Mesodermal cell (in vitro differentiated cells): ENCODE measurements around the gene SLC43A2. TPM values are rescaled to one million over a fixed set of nuclear protein-coding genes. Genes with fewer than 3 reads are reported as not detected.
"Not testable (repeated sequence)": the region's sequence is repeated elsewhere in the genome, so short reads cannot be mapped to it uniquely, and the experiment has no call there.

ENCODE experiments used
- H3K27ac ChIP-seq: 2 replicates; pipeline ENCODE4 v1.7.0; 2013; ENCODE audit warnings: mild to moderate bottlenecking, low read depth, low read length, moderate library complexity; ENCODE audit not compliant: severe bottlenecking
- H3K36me3 ChIP-seq: 2 replicates; pipeline ENCODE4 v1.7.1; 2013; ENCODE audit warnings: mild to moderate bottlenecking, low read length, moderate library complexity; ENCODE audit not compliant: control insufficient read depth, insufficient read depth
- H3K4me1 ChIP-seq: one replicate; pipeline ENCODE4 v1.7.1; 2013; ENCODE audit warnings: mild to moderate bottlenecking, low read length; ENCODE audit not compliant: insufficient read depth, control insufficient read depth, poor library complexity, severe bottlenecking
- H3K4me3 ChIP-seq: 2 replicates; pipeline ENCODE4 v1.7.0; 2013; ENCODE audit warnings: low read length, control low read depth, mild to moderate bottlenecking; ENCODE audit not compliant: insufficient read depth, poor library complexity, severe bottlenecking; ENCODE audit errors: extremely low read depth
- H3K9me3 ChIP-seq: 2 replicates; pipeline ENCODE4 v1.7.1; 2013; ENCODE audit warnings: mild to moderate bottlenecking, low read length, moderate library complexity; ENCODE audit not compliant: control insufficient read depth
- WGBS, 2 experiments: methylation state at CpG; one replicate each; pipeline ENCODE4 v1.1.5; 2013; ENCODE audit warnings: missing lambda C conversion rate in 2 of 2; ENCODE audit not compliant: insufficient coverage in 2 of 2; 5-methylcytosine and 5-hydroxymethylcytosine counted together
- polyA plus RNA-seq, 2 experiments: library from polyadenylated mRNA; stranded (reverse); fragments of 50-300 nt; gene quantifications; one replicate each; pipeline ENCODE4 v1.2.3, GENCODE V29; 2013

The SLC43A2 gene
- polyA plus RNA-seq (2013, experiment 1 of 2), result 12.5 TPM
- polyA plus RNA-seq (2013, experiment 2 of 2), result 11.2 TPM

- Histone ChIP-seq H3K9me3 (no peaks in the 10 kb centered on the region), H3K4me1 (peaks cover 26% of the 10 kb centered on the region), H3K27ac (peak within 1 kb of the TSS; percentile 94), H3K4me3 (peak within 1 kb of the TSS; percentile 60), H3K36me3 (peaks cover 4% of the 10 kb centered on the region)
- WGBS, 2 experiments, result 0 to 1% methylated on average over 56 to 83 of the region's 95 CpGs
Observed at GRCh38 chr17:1627982-1628855, at the start of gene SLC43A2. Gene SLC43A2, minus strand, starts transcription at chr17:1628834. Its CDS starts 960 bp downstream, at chr17:1627874.

GRCh38 chr17:1676401-1676800, 47.8 kb upstream of the SLC43A2 start:
- no peaks in the 10 kb centered on the region for H3K9me3 ChIP-seq
- peaks cover 99% of the 10 kb centered on the region for H3K36me3 ChIP-seq
- no peak overlapping the region for H3K27ac ChIP-seq
- WGBS, 2 experiments, result 98% methylated on average over 12 to 13 of the region's 13 CpGs
- no peak overlapping the region for H3K4me3 ChIP-seq
- H3K4me1 ChIP-seq, result no peaks in the 10 kb centered on the region

- no peak overlapping the region for H3K4me3 ChIP-seq
- no peaks in the 10 kb centered on the region for H3K4me1 ChIP-seq
- 97 to 99% methylated on average over 25 to 26 of the region's 26 CpGs for WGBS, 2 experiments
- H3K9me3 ChIP-seq, result no peaks in the 10 kb centered on the region
- no peak overlapping the region for H3K27ac ChIP-seq
- peaks cover 98% of the 10 kb centered on the region for H3K36me3 ChIP-seq
Observed at GRCh38 chr17:1673041-1673785, 44.6 kb upstream of the SLC43A2 start.

GRCh38 chr17:1663934-1664333, 35.3 kb upstream of the SLC43A2 start:
- no CpG with 5 or more reads among the region's 5 CpGs for WGBS, 2 experiments
- H3K27ac ChIP-seq, H3K4me3 ChIP-seq, H3K9me3 ChIP-seq, H3K4me1 ChIP-seq: not testable (repeated sequence)
- peaks cover 92% of the 10 kb centered on the region for H3K36me3 ChIP-seq

GRCh38 chr17:1661045-1661444, 32.4 kb upstream of the SLC43A2 start:
- H3K27ac ChIP-seq, result no peak overlapping the region
- H3K9me3 ChIP-seq, result no peaks in the 10 kb centered on the region
- H3K36me3 ChIP-seq, result peaks cover 94% of the 10 kb centered on the region
- no peak overlapping the region for H3K4me3 ChIP-seq
- 94 to 100% methylated on average over 12 of the region's 12 CpGs for WGBS, 2 experiments
- no peaks in the 10 kb centered on the region for H3K4me1 ChIP-seq

- no peak overlapping the region for H3K4me3 ChIP-seq
- H3K36me3 ChIP-seq, result peaks cover 93% of the 10 kb centered on the region
- no peaks in the 10 kb centered on the region for H3K4me1 ChIP-seq
- no peaks in the 10 kb centered on the region for H3K9me3 ChIP-seq
- 90 to 94% methylated on average over 2 to 6 of the region's 9 CpGs for WGBS, 2 experiments
- H3K27ac ChIP-seq, result no peak overlapping the region
Observed at GRCh38 chr17:1658100-1658499, 29.5 kb upstream of the SLC43A2 start.

GRCh38 chr17:1653735-1654134, 25.1 kb upstream of the SLC43A2 start:
- Histone ChIP-seq H3K4me3 (no peak overlapping the region), H3K9me3 (no peaks in the 10 kb centered on the region), H3K4me1 (peaks cover 18% of the 10 kb centered on the region), H3K27ac (no peak overlapping the region), H3K36me3 (peaks cover 83% of the 10 kb centered on the region)
- WGBS, 2 experiments, result 95 to 97% methylated on average over 10 to 11 of the region's 14 CpGs

GRCh38 chr17:1652794-1653193, 24.2 kb upstream of the SLC43A2 start:
- H3K36me3 ChIP-seq, result peaks cover 74% of the 10 kb centered on the region

GRCh38 chr17:1651559-1651844, 22.9 kb upstream of the SLC43A2 start:
- Histone ChIP-seq H3K4me1 (peaks cover 34% of the 10 kb centered on the region), H3K9me3 (no peaks in the 10 kb centered on the region), H3K4me3 (no peak overlapping the region), H3K27ac (no peak overlapping the region), H3K36me3 (peaks cover 61% of the 10 kb centered on the region)
- 92 to 100% methylated on average over 3 to 4 of the region's 4 CpGs for WGBS, 2 experiments

More at GRCh38 chr17:1652794-1653193, 24.2 kb upstream of the SLC43A2 start:
- peaks cover 25% of the 10 kb centered on the region for H3K4me1 ChIP-seq
- H3K9me3 ChIP-seq, H3K27ac ChIP-seq, H3K4me3 ChIP-seq: not testable (repeated sequence)
- WGBS, 2 experiments, result 89 to 94% methylated on average over 6 to 7 of the region's 7 CpGs

GRCh38 chr17:1650731-1651558, 22.3 kb upstream of the SLC43A2 start:
- Histone ChIP-seq H3K4me1 (peaks cover 40% of the 10 kb centered on the region), H3K9me3 (no peaks in the 10 kb centered on the region), H3K27ac (no peak overlapping the region), H3K4me3 (no peak overlapping the region), H3K36me3 (peaks cover 55% of the 10 kb centered on the region)
- WGBS, 2 experiments, result 92% methylated on average over 13 to 16 of the region's 22 CpGs
